ENCODE measurements around the gene ZKSCAN8.

DNA sequence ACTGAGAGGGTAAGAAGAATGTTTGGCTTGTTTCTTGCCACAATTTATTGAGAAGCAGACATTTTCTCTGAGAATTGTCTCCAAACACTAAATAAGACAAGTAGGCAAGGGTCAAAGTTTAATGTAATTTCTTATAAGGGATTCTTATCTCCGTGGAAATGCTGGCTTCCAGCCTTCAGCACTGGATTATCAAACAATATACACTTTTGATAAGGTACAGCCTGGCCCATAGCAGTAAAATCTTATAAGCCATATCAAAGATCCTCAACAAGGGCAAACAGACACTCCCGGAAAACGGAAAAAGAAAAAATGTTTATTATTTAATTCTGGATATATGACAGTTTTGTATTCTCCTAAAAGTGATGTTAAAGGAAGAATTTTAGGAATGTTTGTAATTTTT lies 64.8 kb downstream of the ZKSCAN8 start:
- TF ChIP-seq EZH2 (IDR thresholded peaks at IDR 0.05) (no peak), POLR2AphosphoS5 (IDR thresholded peaks at IDR 0.05; ENCODE audit: borderline replicate concordance, low read depth, low read length) (no peak)

Measured in SK-N-MC (cell line).